ENCODE measurements around the gene MLH3.

MLH3 gene

DNA sequence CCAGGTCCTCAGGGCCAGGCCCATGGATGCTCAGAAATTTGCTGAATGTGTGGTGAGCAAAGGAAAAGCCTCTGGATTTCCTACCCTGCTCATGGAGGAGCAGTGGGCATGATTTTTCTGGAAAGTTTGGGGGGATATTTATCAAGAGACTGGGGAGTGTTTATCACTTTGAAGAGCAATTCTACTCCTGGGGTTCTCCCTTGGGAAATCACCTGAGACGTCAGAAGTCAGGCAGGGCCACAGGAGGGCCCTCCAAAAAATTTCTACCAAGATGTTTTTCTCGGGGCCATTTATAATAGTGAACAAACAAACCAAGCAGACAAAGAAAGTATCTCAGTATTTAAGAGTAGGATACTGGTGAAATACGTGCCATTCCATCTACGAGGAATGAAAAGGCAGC, 68.6 kb downstream of the MLH3 start:
- no peak for DNase-seq

DNA sequence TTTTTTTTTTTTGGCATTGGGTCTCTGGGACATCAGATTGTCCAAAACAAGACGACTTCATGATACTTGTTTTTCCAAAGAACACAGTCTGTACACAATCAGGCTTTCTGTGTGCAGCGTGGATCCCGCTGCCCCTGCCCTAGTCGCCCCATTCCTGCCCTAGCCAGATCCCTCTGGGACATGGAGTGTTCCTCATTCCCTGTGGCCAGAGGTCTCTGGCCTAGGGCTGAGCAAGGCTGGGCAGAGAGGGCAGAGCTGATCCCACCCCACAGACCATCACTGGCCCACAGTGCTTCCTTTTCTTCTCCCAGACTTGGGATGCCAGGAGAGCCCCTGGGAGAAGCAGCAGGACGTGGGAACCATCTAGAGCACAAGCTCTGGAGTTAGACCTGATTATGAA, 69.4 kb downstream of the MLH3 start:
- DNase-seq: no peak

DNA sequence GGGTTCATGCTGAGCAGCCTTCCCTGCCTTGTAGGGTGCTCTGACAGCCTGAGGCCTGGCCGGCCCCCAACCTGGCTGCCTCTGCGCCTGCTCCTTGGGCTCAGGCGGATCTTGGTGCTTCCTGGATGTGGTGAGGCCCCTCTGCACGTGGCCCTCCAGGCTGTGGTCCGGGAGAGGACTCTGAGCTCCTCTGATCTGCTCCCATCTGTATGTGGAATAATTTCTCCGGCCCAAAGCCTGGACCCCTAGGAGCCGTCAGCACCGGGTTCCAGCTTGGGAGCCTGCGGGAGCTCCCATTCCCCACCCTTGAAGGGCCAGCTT, 69.8 kb downstream of the MLH3 start:
- no peak for DNase-seq

DNA sequence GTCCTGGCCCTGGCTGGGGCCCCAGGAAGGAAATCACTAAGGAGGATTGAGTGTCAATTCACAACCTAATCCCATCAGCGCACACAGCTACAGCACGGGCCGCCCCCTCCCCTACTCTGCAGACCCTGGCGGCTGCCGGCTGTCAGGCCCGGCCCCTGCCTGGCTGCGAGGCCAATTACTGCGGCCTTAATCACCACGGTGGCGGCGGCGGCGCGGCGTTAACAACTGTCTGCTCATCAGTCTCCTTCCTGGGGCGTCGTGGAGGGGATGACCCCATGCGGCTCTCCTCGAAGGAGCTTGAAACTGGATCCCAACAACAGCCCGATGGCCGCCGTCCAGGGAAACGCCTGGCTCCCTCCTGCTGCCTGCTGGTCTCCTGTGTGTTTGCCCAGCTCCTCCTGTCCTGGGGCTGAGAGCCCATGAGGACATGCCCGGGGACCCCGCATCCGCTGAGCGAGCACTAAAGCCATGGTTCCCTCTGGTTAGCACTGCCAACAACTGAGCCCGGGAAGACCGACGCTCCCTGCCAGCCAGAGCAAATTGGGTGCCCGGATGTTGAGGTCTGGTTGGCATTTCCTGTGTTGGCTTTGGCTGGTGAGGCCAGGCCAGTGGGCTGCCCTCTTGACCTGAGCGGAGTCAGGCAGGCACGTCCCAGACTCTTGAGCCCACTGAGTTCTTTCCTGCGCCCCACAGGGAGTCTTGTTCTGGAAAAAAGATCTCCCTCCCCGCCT, 70.4 kb downstream of the MLH3 start:
- DNase-seq: no peak

DNA sequence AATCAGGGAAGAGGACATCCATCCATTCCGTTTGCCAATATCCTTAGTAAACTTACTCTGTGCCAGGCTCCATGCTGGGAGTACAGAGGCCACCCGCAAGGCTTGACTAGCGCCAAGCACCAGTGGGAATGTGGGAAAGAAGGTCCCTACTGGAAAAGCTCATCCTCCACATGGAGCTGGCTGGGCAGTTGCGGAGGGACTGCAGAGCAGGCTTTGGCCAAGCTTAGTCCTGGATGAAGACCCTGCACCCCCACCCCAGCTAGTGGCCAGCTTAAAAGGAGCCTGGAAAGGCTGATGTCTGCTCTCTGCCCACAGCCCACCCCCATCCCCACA, 70.9 kb downstream of the MLH3 start:
- DNase-seq: no peak

DNA sequence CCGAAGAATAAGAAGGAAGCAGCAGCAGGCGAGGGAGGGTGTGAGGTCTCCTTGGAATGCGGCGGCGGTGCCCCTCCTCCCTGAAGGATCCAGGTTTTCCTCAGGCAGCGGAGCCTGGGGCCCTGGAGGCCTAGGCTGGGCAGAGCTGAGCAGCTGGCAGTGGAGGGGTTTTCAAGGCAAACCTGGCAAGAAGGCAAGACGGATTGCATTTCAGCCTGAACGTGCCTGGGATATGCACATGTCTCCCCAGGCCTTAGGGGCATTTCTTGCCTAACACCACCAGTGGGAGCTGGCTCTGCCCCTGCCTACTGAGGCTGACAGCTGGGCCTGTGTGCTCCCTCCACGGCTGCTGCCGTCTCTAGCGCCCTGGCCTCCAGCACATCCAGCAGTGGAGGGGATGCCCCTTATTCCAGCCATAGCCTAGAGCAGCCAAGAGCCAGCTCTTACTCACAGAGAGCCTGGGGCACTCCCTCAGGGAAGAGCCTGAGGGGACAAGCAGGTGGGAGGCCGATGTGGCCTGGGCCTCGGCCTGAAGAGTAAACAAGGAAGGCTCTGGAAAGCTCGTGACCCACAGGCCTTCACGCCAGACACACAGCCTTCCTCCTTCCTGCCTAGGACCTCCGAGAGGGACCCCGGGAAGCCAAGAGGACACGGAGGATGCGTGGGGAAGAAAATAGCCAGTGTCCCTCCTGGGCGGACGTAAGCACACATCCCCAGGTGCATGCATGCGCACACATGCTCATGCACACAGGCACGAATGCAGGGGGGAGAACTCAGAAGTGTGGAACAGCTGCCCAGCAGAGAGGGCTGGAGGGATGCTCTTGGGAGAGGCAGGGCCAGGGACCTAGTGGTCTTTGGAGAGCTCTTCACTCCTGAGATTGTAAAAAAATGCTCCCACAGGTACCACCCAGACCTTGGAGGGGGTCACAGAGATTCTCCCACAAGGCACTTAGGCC, 71.5 kb downstream of the MLH3 start:
- DNase-seq: no peak

DNA sequence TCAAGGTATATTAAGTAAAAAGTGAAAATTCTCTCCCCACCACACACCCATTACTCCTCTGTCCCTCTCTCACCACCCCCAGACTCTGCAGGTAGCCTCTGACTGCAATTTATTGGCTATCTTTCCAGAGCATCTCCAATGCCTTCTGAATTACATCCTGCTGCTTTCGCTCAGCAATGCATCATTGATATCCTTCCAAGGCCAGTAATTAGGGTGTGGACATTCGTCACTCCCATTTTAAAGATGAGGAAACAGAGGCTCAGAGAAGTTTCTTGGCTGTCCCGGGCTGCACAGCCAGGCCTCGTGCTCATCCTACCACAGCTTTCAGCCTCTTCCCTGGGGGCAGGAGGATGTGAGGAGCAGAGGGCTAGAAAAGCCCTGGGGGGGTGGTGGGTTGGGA, 72.2 kb downstream of the MLH3 start:
- DNase-seq: no peak

DNA sequence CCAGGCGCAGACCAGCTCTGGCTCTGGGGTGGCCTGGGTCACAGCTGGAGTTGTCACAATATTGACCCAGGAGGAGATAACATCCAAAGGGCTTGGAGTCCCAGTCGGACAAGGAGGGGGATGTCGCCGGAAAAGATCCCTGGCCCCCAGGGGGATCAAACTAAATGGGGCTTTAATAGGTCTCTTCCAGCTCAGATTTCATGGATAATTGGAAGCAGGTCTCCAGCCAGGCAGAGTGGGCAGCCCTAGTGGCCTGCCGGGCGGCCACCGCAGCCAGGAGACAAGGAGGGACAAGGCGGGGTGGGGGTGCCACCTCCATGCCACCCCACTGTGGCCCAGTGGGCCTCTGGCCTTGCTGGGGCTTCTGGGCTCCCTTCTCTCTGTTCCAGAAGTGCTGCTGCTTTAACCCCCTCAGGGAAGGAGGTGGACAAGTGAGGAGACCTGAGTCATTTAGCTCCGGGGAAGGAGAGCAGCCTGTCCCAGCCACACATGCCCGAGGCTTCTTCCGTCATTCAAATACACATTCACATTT, 72.8 kb downstream of the MLH3 start:
- DNase-seq: no peak

DNA sequence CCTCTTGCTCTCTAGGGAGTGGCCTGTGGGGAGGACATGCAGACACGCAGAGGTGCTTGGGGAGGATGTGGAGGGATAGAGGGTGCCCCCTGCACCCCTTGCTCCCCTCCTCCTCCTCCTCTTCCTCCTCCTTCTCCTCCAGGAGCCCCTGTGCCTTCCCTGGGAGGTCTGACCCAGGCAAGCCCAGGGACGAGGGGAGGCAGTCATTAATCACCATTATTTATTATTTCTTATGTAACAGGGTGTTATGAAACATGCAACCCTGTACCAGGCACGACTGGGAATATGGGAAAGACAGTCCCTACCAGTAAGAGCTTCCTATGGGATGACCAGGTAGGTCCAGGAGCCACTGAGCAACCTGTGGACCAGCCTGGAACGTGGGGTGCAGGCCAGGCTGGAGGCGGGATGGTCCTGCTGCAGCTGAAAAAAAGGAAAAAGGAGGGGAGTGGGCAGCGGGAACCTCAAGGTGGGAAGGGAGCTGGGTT, 73.3 kb downstream of the MLH3 start:
- no peak for DNase-seq

DNA sequence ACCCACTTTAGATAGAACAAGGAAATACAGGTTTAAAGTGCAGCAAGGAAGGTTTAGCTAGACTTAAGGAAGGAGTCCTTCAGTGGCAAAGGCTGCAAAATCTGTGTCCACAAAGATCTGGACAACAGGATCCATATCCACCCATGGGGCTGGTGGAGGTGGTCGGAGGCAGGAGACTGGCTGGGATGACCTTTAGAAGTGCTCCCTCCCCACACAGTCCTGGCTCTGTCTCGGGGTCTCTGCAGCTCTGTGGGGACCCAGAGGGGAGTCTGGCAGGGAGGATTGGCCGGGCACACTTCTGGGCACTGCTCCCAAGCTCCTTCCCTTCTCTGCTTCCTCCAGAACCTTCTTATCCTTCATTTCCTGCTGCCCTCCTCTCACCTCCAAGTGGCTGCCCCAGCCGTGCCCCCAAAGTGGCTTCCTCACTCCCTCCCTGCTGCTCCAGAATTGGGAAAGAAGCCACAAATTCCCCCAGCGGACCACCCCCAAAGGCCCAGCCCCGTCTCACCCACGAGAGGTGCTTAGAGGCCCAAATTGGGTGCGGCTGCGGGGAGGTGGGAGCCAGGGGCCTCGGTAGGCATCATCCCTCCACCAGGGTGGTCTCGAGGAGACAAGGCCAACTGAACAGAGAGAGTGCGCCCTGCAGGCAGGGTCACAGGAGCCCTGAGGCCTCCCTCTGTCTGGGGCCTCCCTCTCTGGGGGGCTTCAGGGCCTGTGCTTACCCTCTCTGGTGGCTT, 73.9 kb downstream of the MLH3 start:
- no peak for DNase-seq

DNA sequence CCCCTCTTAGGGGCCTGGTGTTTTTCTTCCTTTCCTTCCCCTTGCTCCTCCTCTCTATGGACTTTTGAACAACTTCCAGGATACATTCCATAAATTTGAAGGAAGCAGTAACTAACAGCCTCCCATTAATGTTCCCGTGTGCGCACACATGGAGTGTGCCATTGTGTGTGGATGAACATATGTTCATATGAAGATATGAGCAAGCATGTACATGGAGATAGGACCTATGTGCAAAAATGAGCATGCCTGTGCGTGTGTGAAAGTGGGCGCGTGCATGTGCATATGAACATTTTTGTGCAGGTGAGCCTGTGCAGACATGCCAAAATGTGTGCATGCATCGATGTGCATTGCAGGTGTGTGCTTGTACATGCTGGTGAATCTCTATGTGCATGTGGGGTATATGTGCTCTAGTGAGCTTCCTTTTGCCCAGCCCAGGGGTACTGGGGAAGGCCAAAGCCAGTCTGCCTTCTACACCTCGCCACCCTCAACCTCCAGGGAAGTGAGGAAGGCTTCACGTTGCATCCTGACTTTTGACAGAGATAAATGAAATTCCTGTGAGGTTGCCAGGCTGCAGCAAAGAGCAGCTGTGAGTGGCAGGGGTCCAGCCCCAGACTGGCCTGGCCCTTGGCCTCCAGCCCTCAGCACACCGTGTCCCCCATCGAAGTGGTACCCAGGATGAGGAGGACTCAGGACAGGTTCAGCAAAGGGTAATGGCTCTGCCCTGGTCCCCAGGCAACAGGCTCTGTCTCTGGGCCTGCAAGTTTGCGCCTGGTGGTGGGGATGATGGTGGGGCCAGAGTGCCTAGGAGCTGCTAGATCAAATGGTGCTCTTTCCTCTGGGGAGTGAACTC, 74.8 kb downstream of the MLH3 start:
- DNase-seq: no peak

DNA sequence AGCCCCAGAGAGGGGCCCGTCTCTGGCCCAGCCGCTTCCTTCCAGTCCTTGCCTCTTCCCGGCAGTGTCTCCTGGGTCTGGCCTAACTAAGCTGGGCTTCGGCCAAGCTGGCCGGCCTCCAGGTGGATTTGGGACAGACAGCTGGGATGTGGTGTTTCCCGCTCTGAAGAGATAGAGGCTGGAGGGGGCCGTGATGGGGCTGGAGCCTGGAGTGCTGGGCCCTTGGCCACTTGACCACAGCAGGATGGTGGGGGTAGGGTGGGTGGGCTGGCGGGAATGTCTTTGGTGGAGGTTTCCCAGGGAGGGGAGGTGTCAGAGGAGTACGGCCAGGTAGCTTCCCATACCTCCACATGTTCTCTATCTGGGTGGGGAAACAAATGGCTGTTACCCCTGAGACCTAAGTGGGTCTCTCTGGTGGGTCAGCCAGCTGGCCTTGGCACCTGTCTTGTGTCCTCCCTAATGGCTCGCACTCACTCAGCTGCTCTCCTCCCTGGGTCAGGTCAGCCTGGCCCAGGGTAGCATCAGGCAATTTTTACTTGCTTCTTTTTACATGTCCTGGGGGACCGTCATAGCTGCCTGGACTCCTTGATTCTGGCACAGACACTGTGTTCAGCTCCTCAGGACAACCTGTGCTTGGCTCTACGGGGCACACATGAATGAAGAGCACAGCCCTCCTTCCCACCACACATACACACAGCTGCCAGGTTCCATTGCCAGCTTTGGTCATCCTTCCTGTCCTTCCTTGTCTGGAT, 76.0 kb downstream of the MLH3 start:
- no peak for DNase-seq

DNA sequence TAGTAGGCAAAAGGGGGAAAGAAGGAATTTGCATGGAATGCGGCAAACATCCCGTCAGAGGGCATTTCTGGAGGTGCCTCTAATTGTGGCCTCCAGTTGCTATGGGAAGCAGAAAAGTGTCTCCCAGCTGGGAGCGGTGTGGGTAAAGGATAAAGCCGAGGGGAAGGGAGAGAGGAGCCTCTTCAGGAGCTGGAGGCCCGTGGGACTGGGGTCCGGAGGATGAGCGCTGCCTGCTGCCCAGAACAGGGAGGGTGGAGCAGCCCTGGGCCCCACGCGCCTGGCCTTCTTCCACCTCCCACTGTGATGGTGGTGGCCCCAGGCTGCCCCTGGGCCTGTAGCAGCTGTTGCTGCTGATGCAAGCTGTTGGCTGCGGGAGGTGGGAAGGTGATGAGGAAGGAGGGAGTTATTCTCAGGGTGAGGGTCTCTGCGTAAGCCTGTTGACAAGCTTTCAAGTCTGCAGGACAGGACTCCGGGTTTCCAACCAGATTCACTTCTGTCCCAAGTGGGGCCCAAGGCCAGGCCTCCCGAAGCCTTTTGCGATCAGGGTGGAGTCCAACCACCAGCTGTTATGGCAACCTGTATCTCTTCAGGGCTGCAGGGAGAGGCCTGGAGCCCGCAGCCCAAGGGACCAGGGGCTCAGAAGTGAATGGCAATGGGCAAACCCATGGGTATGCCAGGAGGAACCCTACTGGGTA, 76.8 kb downstream of the MLH3 start:
- DNase-seq: no peak

DNA sequence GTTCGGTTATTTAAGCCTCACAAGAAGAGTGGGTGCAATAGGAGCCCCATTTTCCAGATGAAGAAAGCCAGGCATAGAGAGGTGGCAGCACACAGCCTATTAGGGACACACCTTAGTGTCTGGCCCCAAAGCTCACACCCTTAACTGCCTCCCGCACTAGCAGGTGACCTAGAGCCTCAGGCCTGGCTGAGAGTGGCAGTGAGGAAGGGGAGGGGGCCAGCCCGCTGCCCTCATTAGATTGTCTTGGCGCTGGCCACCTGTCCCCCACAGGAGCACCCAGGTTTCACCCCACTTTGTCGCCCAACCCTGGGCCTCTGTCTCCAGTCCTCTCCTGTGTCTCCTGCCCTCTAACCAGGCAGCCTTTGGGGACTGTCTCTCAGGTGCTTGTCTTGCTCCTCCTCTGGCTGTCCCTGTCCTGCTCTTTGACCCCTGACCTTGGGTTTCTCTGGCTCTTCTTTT, 77.3 kb downstream of the MLH3 start:
- no peak for DNase-seq

DNA sequence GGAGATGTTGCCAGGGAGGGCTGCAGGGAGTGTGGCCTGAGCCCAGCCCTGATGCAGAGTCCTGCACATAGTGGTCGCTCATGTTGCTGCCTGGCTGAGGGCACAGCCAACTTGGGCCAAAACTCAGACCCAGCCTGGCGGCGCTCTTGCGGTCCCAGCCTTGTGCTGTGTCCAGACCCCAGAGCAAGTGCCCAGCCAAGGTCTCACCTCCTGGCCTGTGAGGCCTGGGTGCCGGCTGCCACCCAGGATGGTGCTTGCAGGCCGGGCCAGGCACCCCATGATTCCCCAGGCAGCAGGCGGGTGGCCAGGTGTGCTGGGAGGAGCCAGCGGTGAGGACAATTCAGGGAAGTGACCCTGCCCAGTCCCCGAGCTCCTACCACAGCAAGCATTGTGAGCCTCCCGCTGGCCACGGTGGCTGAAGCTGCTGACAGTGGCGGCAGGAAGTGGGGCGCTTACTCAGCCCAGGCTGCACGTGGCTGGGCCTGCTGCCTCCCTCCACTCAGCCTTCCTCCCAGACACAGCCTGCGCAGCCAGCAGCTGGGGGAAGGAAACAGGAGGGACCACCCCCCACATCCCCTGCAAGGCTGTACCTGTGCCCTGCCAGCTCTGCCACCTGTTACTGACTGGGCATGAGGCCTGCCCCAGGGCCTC, 78.1 kb downstream of the MLH3 start:
- DNase-seq: no peak

DNA sequence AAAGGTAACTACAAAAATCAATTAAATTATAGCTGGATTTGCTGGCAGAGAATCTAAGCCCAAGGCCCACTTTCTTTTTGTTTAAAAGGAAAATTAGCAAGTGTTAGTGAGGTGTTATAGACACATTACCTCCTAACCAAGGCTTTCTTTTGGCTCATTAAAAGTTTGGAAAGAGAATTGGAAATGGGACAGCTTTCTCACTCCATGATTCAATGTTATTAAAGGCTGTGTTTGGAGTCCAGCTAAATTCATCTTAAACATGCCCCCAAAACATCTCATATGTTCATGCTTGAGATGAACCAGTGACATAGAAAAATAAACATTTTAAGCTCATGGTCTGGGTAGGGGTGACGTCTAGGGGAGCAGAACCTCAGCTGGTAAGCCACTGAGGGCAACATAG, 82.5 kb downstream of the MLH3 start:
- no peak for DNase-seq

DNA sequence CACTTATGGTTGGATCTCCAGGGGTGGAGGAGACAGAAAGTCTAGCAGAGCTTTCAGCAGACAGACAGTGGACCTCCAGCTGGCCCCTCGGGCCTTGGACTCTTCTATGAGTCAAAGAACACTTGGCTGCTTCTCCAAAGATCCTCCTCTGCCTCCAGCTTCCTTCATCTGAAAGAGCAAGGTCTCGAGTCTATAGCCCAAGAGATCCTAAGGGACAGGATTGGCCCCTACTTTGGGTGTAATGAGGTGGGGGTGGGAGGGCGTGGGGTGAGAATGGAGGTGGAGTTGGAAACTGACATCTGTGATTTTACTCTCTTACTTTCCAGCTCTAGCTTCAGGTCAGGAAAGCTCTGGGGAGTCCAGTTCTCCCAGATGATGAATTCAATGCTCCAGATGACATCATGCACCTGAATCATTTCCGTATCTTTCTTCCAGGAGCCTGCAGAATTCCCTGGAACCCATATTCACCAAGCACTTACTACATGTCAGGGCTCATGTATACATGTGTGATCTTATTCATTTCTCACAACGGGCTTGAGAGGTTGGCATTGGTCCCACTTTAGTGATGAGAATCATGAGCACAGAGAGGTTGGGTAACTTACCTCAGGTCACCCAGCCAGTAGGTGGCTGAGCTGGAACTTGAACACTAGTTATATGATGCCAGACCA, 85.6 kb downstream of the MLH3 start:
- DNase-seq: no peak

DNA sequence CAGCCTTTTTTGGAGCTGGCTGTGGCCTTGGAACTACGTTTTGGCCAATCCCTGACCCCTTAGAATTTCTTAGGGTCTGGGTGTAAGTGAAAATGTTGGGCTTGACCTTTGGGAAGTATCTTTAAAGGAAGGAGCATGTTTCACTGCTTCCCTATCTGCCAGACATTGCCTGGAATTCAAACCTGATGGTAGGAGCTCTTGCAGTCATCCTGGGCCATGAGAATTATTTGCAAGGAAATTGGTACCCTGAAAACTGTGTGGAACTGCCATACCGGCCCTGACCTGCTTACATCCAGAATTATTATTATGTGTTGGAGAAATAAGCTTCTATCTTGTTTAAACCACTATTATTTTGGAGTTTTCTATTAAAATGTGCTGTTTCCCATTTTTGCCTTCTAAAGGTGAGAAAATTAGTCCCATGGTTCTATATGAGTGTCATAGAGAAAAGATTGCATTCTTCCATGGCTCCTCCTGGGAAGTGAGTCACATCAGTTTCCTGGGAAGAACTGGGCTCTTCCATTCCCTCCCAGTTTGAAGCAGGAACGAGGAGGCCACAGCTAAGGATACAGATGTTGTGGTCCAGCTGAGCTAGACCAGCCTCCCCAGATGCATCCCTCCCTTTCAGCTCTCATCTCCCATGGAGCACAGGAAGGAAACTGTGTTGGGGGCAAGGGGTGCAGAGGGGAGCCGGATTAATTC, 86.3 kb downstream of the MLH3 start:
- DNase-seq: no peak

Data from NCI-H2029 treated with DMSO at 0.1 percent for 48 hours (cell line).